ENCODE results near the gene AUTS2. TPM values are rescaled to one million over a fixed set of nuclear protein-coding genes. Genes with fewer than 3 reads are reported as not detected.

The AUTS2 gene
- total RNA-seq, 3 donors from 2014 or later, result 31.5 to 94.3 (median 81.3) TPM

- Histone ChIP-seq H3K4me1 (no peaks in the 10 kb centered on the region), H3K4me3 (no peak overlapping the region), H3K36me3 (no peaks in the 10 kb centered on the region), H3K9me3 (no peaks in the 10 kb centered on the region), H3K27ac (no peak overlapping the region), H3K27me3 (no peaks in the 10 kb centered on the region)
- DNase-seq (ENCODE audit: low spot score in 2 of 2), result no peak
- intact Hi-C loops (cut with DNase I; ENCODE audit: low total_unique reads), result no loop called here
- no peak for TF ChIP-seq POLR2AphosphoS5 (IDR thresholded peaks at IDR 0.05)
- TF ChIP-seq CTCF (IDR thresholded peaks at IDR 0.05), result no peak
- TF ChIP-seq POLR2A (IDR thresholded peaks at IDR 0.05), result no peak
Measured at GRCh38 chr7:70408477-70408876, 810.2 kb downstream of the AUTS2 start.

- no peaks in the 10 kb centered on the region for H3K4me1 ChIP-seq
- intact Hi-C loops (cut with DNase I; ENCODE audit: low total_unique reads), result no loop called here
- H3K4me3 ChIP-seq, result no peak overlapping the region
- no peak for TF ChIP-seq POLR2AphosphoS5 (IDR thresholded peaks at IDR 0.05)
- TF ChIP-seq POLR2A (IDR thresholded peaks at IDR 0.05), result no peak
- no peak for TF ChIP-seq CTCF (IDR thresholded peaks at IDR 0.05)
- no peak overlapping the region for H3K27ac ChIP-seq
- no peaks in the 10 kb centered on the region for H3K36me3 ChIP-seq
- H3K27me3 ChIP-seq, result no peaks in the 10 kb centered on the region
- H3K9me3 ChIP-seq, result no peaks in the 10 kb centered on the region
- DNase-seq (ENCODE audit: low spot score in 2 of 2), result no peak
Measured at GRCh38 chr7:70408891-70409290, 810.6 kb downstream of the AUTS2 start.

GRCh38 chr7:70410134-70410750, 812.0 kb downstream of the AUTS2 start:
- Histone ChIP-seq H3K27me3 (no peaks in the 10 kb centered on the region), H3K36me3 (no peaks in the 10 kb centered on the region), H3K9me3 (no peaks in the 10 kb centered on the region), H3K27ac (no peak overlapping the region), H3K4me3 (no peak overlapping the region), H3K4me1 (no peaks in the 10 kb centered on the region)
- intact Hi-C loops (cut with DNase I; ENCODE audit: low total_unique reads), result no loop called here
- no peak for TF ChIP-seq POLR2A (IDR thresholded peaks at IDR 0.05)
- no peak for TF ChIP-seq CTCF (IDR thresholded peaks at IDR 0.05)
- no peak for TF ChIP-seq POLR2AphosphoS5 (IDR thresholded peaks at IDR 0.05)
- no peak for DNase-seq (ENCODE audit: low spot score in 2 of 2)

- no peaks in the 10 kb centered on the region for H3K27me3 ChIP-seq
- H3K4me3 ChIP-seq, result no peak overlapping the region
- no peaks in the 10 kb centered on the region for H3K9me3 ChIP-seq
- H3K4me1 ChIP-seq, result no peaks in the 10 kb centered on the region
- TF ChIP-seq CTCF (IDR thresholded peaks at IDR 0.05) (no peak), POLR2AphosphoS5 (IDR thresholded peaks at IDR 0.05) (no peak), POLR2A (IDR thresholded peaks at IDR 0.05) (no peak)
- DNase-seq (ENCODE audit: low spot score in 2 of 2), result no peak
- intact Hi-C loops (cut with DNase I; ENCODE audit: low total_unique reads), result no loop called here
- no peaks in the 10 kb centered on the region for H3K36me3 ChIP-seq
- no peak overlapping the region for H3K27ac ChIP-seq
Measured at GRCh38 chr7:70414368-70414767, 816.1 kb downstream of the AUTS2 start.

GRCh38 chr7:70415179-70415972, 817.1 kb downstream of the AUTS2 start:
- TF ChIP-seq POLR2AphosphoS5 (IDR thresholded peaks at IDR 0.05), result no peak
- TF ChIP-seq POLR2A (IDR thresholded peaks at IDR 0.05), result no peak
- no peak for TF ChIP-seq CTCF (IDR thresholded peaks at IDR 0.05)
- Histone ChIP-seq H3K27ac (no peak overlapping the region), H3K4me1 (no peaks in the 10 kb centered on the region), H3K4me3 (no peak overlapping the region), H3K36me3 (no peaks in the 10 kb centered on the region), H3K9me3 (no peaks in the 10 kb centered on the region), H3K27me3 (no peaks in the 10 kb centered on the region)
- intact Hi-C loops (cut with DNase I; ENCODE audit: low total_unique reads), result no loop called here
- DNase-seq (ENCODE audit: low spot score in 2 of 2), result no peak

Measured in breast epithelium (tissue), 4 donors.